ENCODE data around the gene ZWILCH.

The ZWILCH gene

DNA sequence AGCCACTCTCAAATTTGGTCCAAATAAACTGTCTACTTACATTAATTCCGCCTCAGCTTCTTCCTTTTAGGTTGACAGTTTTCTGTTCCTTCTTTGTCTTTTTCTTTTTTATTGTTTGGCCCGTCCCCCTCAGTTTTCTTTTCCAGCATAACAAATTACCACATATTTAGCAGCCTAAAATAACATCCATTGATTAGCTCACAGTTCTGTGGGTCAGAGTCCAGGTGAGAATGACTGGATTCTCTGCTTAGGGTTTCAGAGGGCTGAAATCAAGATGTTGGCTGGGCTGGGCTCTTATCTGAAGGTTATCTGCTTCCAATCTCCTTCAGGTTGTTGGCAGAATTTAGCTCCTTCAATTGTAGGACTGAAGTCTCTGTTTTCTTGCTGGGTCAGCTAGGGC, 85.3 kb downstream of the ZWILCH start:
- H3K4me3 ChIP-seq (ENCODE audit: control insufficient read depth, low read depth, low read length) = no peak overlapping the region
- TF ChIP-seq, protein P1, sequence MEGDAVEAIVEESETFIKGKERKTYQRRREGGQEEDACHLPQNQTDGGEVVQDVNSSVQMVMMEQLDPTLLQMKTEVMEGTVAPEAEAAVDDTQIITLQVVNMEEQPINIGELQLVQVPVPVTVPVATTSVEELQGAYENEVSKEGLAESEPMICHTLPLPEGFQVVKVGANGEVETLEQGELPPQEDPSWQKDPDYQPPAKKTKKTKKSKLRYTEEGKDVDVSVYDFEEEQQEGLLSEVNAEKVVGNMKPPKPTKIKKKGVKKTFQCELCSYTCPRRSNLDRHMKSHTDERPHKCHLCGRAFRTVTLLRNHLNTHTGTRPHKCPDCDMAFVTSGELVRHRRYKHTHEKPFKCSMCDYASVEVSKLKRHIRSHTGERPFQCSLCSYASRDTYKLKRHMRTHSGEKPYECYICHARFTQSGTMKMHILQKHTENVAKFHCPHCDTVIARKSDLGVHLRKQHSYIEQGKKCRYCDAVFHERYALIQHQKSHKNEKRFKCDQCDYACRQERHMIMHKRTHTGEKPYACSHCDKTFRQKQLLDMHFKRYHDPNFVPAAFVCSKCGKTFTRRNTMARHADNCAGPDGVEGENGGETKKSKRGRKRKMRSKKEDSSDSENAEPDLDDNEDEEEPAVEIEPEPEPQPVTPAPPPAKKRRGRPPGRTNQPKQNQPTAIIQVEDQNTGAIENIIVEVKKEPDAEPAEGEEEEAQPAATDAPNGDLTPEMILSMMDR (IDR thresholded peaks at IDR 0.05; ENCODE audit: control insufficient read depth, insufficient read depth, low read depth, low read length, missing control alignments) = no peak
- no peak for DNase-seq (ENCODE audit: low read depth)

DNA sequence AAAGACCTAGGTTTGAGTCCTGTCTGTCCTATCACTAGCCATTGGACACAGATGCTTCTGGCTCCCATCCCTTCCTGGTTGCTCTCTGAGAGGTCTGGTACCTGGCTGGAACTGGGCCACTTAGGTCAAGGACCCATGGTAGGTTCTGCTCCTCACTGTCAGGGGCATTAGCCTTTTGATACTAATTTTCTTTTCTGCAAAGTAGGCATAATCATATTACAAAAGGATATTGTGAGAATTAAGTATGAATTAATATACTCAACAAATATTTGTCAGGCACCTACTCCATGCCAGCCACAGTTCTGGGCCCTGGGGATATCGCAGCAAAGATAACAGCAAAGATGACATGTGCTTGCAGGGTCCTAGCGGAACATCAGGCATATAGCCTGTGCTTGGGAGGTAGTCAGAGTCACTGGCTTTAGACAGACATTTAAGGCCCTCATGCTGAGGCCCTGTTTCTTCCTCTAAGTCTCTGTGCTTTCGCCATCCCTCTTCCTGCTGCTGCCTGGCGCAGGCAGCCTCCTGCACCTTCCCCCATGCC, 86.3 kb downstream of the ZWILCH start:
- TF ChIP-seq, protein P1 (IDR thresholded peaks at IDR 0.05; ENCODE audit: control insufficient read depth, insufficient read depth, low read depth, low read length, missing control alignments) = no peak
- no peak for DNase-seq (ENCODE audit: low read depth)
- no peak overlapping the region for H3K4me3 ChIP-seq (ENCODE audit: control insufficient read depth, low read depth, low read length)

DNA sequence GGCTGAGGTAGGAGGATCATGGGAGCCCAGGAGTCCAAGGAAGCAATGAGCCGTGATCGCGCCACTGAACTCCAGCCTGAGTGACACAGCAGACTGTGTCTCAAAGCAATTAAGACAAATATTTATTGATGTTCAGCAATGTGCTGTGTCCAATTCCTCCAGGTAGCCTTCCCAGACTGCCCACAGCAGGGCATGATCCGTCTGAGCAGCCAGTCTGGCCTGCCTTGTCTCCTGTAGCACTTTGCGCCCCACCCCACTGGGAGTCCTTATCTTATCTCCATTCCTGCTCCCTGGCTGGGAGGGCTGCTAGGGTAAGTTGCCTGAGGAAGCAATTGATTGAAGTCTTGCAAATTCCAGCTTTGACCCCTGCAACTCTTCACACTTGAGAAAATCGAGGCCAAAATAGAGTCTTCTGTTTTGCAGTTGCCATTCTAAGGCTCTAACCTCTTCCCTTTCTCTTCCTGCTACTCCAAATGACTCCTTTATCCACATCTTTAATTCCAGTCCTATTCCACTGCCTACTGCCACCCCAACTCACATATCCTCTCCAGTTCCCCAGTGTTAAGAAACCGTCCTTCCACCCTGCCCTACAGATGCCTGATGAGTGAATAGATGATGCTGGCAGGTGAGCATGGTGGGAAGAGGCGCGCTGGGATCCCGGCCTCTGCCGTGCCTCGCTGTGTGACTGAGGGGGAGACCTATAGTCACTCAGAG, 87.5 kb downstream of the ZWILCH start:
- DNase-seq (ENCODE audit: low read depth) = no peak
- TF ChIP-seq, protein P1 (IDR thresholded peaks at IDR 0.05; ENCODE audit: control insufficient read depth, insufficient read depth, low read depth, low read length, missing control alignments) = no peak
- no peak overlapping the region for H3K4me3 ChIP-seq (ENCODE audit: control insufficient read depth, low read depth, low read length)

DNA sequence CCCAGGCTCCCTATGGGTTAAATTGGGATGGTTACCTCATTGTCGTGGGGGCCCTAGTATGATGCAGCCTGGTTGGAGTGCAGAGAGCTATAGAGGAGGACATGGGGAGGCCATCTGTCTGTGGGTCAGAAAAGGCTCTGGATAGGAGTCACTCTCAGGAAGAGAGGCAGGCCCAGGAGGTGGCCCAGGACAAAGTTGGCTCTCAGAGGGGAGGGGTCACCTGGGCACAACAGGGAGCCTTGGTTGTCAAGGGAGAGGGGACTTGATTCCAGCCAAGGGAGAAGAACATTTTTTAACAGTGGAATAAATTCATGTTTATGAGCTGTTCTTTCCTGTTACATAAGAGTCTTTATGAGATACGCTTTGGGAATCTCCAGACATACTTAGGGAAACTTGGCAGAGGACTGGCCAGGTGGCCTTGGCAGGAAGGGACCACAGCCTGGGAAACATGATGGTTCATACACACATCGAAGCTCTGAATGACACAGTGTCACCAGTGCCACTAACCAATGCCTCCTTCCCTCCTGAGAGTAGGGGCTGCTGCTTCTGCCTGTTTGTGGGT, 88.2 kb downstream of the ZWILCH start:
- TF ChIP-seq, protein P1 (IDR thresholded peaks at IDR 0.05; ENCODE audit: control insufficient read depth, insufficient read depth, low read depth, low read length, missing control alignments) = no peak
- no peak overlapping the region for H3K4me3 ChIP-seq (ENCODE audit: control insufficient read depth, low read depth, low read length)
- no peak for DNase-seq (ENCODE audit: low read depth)

DNA sequence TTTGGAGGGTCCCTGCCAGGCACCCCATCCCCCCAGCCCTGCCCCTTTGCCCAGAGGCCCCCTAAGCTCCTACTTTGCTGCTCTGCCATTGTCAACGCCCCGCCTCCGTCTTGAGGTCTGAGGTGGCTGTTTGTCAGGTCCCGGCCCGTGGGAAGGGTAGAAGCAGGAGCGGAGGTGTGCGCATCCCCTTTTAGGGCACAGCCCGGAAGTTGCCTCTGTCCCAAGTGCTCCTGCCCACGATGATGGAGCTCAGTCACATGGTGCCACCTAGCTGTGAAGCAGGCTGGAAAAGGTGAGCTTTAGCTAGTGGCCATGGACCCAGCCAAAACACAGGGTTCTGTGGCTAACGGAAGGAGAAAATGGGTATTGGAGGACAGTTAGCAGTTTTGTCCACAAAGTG, 89.2 kb downstream of the ZWILCH start:
- TF ChIP-seq, protein P1 (IDR thresholded peaks at IDR 0.05; ENCODE audit: control insufficient read depth, insufficient read depth, low read depth, low read length, missing control alignments) = no peak
- H3K4me3 ChIP-seq (ENCODE audit: control insufficient read depth, low read depth, low read length) = no peak overlapping the region
- DNase-seq (ENCODE audit: low read depth) = no peak

DNA sequence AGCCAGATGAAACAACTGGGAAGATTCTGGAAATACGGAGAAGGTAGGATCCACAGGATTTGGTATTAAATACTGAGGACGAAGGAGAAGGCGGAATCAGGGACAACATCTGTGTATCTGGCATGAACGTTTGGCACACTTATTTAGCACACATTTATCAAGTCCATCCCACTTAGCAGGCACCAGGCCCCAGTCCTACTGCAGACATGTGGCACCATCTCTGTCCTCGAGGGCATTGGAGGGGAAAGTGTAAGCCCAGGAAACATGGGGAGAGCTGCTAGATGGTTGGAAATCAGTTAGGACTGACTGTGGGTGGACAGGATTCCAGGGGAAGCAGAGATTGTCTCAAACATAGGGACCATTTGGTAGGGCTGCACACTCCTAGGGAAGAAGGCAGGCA, 89.7 kb downstream of the ZWILCH start:
- no peak for DNase-seq (ENCODE audit: low read depth)
- no peak overlapping the region for H3K4me3 ChIP-seq (ENCODE audit: control insufficient read depth, low read depth, low read length)
- TF ChIP-seq, protein P1 (IDR thresholded peaks at IDR 0.05; ENCODE audit: control insufficient read depth, insufficient read depth, low read depth, low read length, missing control alignments) = no peak
